Right atrium auricular region (tissue), 2 donors: ENCODE measurements around the gene SETBP1. TPM values are rescaled to one million over a fixed set of nuclear protein-coding genes. Genes with fewer than 3 reads are reported as not detected.

Experiments
- DNase-seq: peaks from one replicate; pipeline ENCODE4 v3.0.0-alpha.2; 2019; ENCODE audit warnings: low spot score
- H3K27ac ChIP-seq, 2 donors: fragments of 200-600 bp; sonication (generic); 1 replicate in 1 of 2; 2 replicates in 1 of 2; pipeline ENCODE4 v1.5.1; 2016 to 2019
- H3K27me3 ChIP-seq, 2 donors: fragments of 200-600 bp; sonication (generic); one replicate each; pipeline versions ENCODE4 v1.5.1 to v1.6.0; 2017 to 2019
- H3K36me3 ChIP-seq: fragments of 200-600 bp; sonication (generic); one replicate; pipeline ENCODE4 v1.5.1; 2016
- H3K4me1 ChIP-seq, 2 donors: fragments of 200-600 bp; sonication (generic); one replicate each; pipeline versions ENCODE4 v1.5.1 to v1.6.0; 2017 to 2019
- H3K4me3 ChIP-seq, 2 donors: fragments of 200-600 bp; sonication (generic); 1 replicate in 1 of 2; 2 replicates in 1 of 2; pipeline ENCODE4 v1.5.1; 2017 to 2019; ENCODE audit warnings: mild to moderate bottlenecking in 1 of 2, moderate library complexity in 1 of 2
- H3K9me3 ChIP-seq, 2 donors: fragments of 200-600 bp; sonication (generic); one replicate each; pipeline ENCODE4 v1.5.1; 2019
- CTCF ChIP-seq, 2 donors: fragments of 200-600 bp; sonication (generic); IDR thresholded peaks; one replicate each; pipeline ENCODE4 v1.5.1; 2019; ENCODE audit warnings: antibody characterized with exemption in 2 of 2
- total RNA-seq, 2 donors: library from RNA; depleted of rRNA; stranded (reverse); fragments of >200 nt; gene quantifications; one replicate each; pipeline ENCODE4 v1.1.0, GENCODE V29; 2016

SETBP1 gene
- total RNA-seq, 2 donors from 2014 or later = 7.8 to 13.4 TPM

DNA sequence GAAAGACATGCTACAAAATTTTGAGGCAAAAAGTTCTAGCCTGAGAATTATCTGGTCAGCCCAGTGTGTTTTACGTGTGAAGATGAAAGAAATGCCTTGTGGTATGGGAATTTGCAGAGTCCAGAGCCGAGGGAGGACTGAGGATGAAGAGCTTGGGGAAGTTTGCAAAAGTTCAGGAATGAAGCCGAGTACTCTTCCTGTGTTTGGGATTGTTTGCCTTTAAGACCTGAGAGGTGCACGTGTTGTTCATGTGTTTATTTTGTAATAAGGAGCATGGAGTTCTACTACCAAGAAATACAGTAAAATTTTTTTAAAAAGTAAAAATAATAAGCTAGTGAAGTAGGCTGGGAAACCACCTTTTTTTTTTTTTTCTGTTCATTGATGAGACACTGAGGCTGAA is 14.8 kb downstream of the SETBP1 start:
- H3K4me1 ChIP-seq = peaks cover 0 to 14% of the 10 kb centered on the region in 2 donors
- H3K9me3 ChIP-seq = no peaks in the 10 kb centered on the region
- no peaks in the 10 kb centered on the region for H3K36me3 ChIP-seq
- no peak overlapping the region for H3K4me3 ChIP-seq
- no peak overlapping the region for H3K27ac ChIP-seq
- no peaks in the 10 kb centered on the region for H3K27me3 ChIP-seq
- no peak for DNase-seq
- TF ChIP-seq CTCF (IDR thresholded peaks at IDR 0.05) = no peak

- H3K4me3 ChIP-seq = no peak overlapping the region
- peaks cover 0 to 23% of the 10 kb centered on the region in 2 donors for H3K4me1 ChIP-seq
- H3K36me3 ChIP-seq = no peaks in the 10 kb centered on the region
- TF ChIP-seq CTCF (IDR thresholded peaks at IDR 0.05) = no peak
- H3K27me3 ChIP-seq = no peaks in the 10 kb centered on the region
- DNase-seq = no peak
- peak overlapping the region in 1 of 2 donors; percentile 22 for H3K27ac ChIP-seq
- H3K9me3 ChIP-seq = no peaks in the 10 kb centered on the region
Measured at GRCh38 chr18:44696892-44697291, 16.2 kb downstream of the SETBP1 start.

- Histone ChIP-seq H3K4me1 (peaks cover 0 to 23% of the 10 kb centered on the region in 2 donors), H3K36me3 (no peaks in the 10 kb centered on the region), H3K27me3 (no peaks in the 10 kb centered on the region), H3K4me3 (no peak overlapping the region), H3K27ac (peak overlapping the region in 1 of 2 donors; percentile 22), H3K9me3 (no peaks in the 10 kb centered on the region)
- no peak for DNase-seq
- no peak for TF ChIP-seq CTCF (IDR thresholded peaks at IDR 0.05)
Measured at GRCh38 chr18:44697315-44697714, 16.6 kb downstream of the SETBP1 start.

GRCh38 chr18:44698518-44698917 is 17.8 kb downstream of the SETBP1 start:
- H3K36me3 ChIP-seq = no peaks in the 10 kb centered on the region
- no peaks in the 10 kb centered on the region for H3K27me3 ChIP-seq
- no peak for DNase-seq
- H3K9me3 ChIP-seq = no peaks in the 10 kb centered on the region
- peaks cover 0 to 23% of the 10 kb centered on the region in 2 donors for H3K4me1 ChIP-seq
- TF ChIP-seq CTCF (IDR thresholded peaks at IDR 0.05) = no peak
- H3K4me3 ChIP-seq = no peak overlapping the region
- H3K27ac ChIP-seq = no peak overlapping the region

- no peaks in the 10 kb centered on the region for H3K36me3 ChIP-seq
- no peak overlapping the region for H3K4me3 ChIP-seq
- DNase-seq = no peak
- H3K27ac ChIP-seq = peak overlapping the region in 1 of 2 donors; percentile 41
- H3K4me1 ChIP-seq = peaks cover 0 to 23% of the 10 kb centered on the region in 2 donors
- no peaks in the 10 kb centered on the region for H3K27me3 ChIP-seq
- no peak for TF ChIP-seq CTCF (IDR thresholded peaks at IDR 0.05)
- H3K9me3 ChIP-seq = no peaks in the 10 kb centered on the region
Measured at GRCh38 chr18:44699572-44700261, 19.0 kb downstream of the SETBP1 start.

- Histone ChIP-seq H3K27ac (peak overlapping the region; percentile 36 to 56), H3K9me3 (no peaks in the 10 kb centered on the region), H3K36me3 (no peaks in the 10 kb centered on the region), H3K4me3 (no peak overlapping the region), H3K4me1 (peaks cover 0 to 23% of the 10 kb centered on the region in 2 donors), H3K27me3 (no peaks in the 10 kb centered on the region)
- no peak for TF ChIP-seq CTCF (IDR thresholded peaks at IDR 0.05)
- no peak for DNase-seq
Measured at GRCh38 chr18:44700652-44701051, 20.0 kb downstream of the SETBP1 start.
